Neural cell (in vitro differentiated cells): ENCODE measurements around the gene KRT33A.

Experiments
- CTCF ChIP-seq: fragments of 450-650 bp; IDR thresholded peaks from 2 replicates; pipeline ENCODE4 v1.5.1; 2014; ENCODE audit warnings: antibody characterized with exemption, mild to moderate bottlenecking, moderate library complexity; ENCODE audit not compliant: poor library complexity, severe bottlenecking
- EP300 ChIP-seq: fragments of 450-650 bp; conservative IDR thresholded peaks from 2 replicates; pipeline ENCODE4 v1.6.1; 2014; ENCODE audit warnings: antibody characterized with exemption, mild to moderate bottlenecking, moderate library complexity; ENCODE audit not compliant: poor library complexity, severe bottlenecking
- EZH2 ChIP-seq: fragments of 200-600, 300-800 bp; shearing (Covaris generic), sonication (generic); IDR thresholded peaks from 2 replicates; pipeline ENCODE4 v1.6.1; 2014; ENCODE audit warnings: antibody characterized with exemption, low read length, borderline replicate concordance, mild to moderate bottlenecking; ENCODE audit not compliant: insufficient read depth, poor library complexity, severe bottlenecking
- MXI1 ChIP-seq: fragments of 450-650 bp; conservative IDR thresholded peaks from 2 replicates; pipeline ENCODE4 v1.6.1; 2014; ENCODE audit warnings: antibody characterized with exemption, mild to moderate bottlenecking; ENCODE audit not compliant: poor library complexity, severe bottlenecking
- POLR2AphosphoS5 ChIP-seq: IDR thresholded peaks from 2 replicates; pipeline ENCODE4 v1.6.1; 2012
- RAD21 ChIP-seq: fragments of 450-650 bp; conservative IDR thresholded peaks from 2 replicates; pipeline ENCODE4 v1.6.1; 2014; ENCODE audit warnings: antibody characterized with exemption, mild to moderate bottlenecking, moderate library complexity
- REST ChIP-seq: IDR thresholded peaks from 2 replicates; pipeline ENCODE4 v1.6.1; 2012; ENCODE audit warnings: borderline replicate concordance
- SMC3 ChIP-seq: fragments of 450-650 bp; conservative IDR thresholded peaks from 2 replicates; pipeline ENCODE4 v1.6.1; 2014; ENCODE audit warnings: antibody characterized with exemption, mild to moderate bottlenecking, moderate library complexity; ENCODE audit not compliant: poor library complexity
- TAF1 ChIP-seq: IDR thresholded peaks from 2 replicates; pipeline ENCODE4 v1.6.1; 2012; ENCODE audit warnings: low read depth

GRCh38 chr17:41340494-41340893 is 10.1 kb downstream of the KRT33A start:
- TF ChIP-seq CTCF (no peak), POLR2AphosphoS5 (no peak), TAF1 (no peak), EP300 (no peak), EZH2 (no peak), REST (no peak), SMC3 (no peak), MXI1 (no peak), RAD21 (no peak)
